Measurements from ENCODE around the gene CMSS1.

The CMSS1 gene

DNA sequence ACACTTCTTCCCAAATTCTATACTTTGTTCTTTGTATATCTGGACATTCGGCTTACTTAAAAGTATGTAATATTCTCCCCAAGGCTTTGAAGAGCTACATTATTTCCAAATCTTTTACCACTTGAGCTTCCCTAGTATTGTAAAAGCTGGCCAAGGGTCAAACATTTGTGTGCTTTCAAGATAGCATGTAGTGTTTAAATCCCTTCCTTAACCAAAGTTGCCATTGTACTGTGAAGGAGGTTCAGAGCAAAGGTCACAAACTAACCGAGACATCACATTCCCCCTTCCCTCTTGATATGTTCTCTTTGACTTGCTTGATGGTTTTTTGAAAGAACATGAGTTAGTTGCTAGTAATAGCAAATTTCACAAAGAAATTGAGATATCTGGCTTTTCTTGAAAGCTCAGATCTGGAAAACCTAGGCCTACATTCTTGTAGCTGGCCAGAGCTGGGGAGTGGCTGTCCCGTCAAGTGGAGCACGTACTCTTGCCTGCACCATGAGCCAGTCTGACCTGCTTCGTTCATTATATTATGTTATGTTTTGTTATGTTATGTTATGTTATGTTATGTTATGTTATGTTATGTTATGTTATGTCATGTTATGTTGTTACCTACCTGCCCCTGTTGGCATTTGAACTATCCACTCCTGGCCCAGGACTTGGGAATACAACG, 236.4 kb downstream of the CMSS1 start:
- no peaks in the 10 kb centered on the region for H3K9me3 ChIP-seq (ENCODE audit: control insufficient read depth, low read length)
- no peak overlapping the region for H3K4me3 ChIP-seq (ENCODE audit: extremely low read depth, insufficient read depth, low read length, poor library complexity, severe bottlenecking)
- no peaks in the 10 kb centered on the region for H3K4me1 ChIP-seq (ENCODE audit: control insufficient read depth, insufficient read depth, low read length, poor library complexity, severe bottlenecking)
- no peaks in the 10 kb centered on the region for H3K36me3 ChIP-seq (ENCODE audit: control insufficient read depth, insufficient read depth, low read length)
- 96 to 100% methylated on average over 3 of the region's 6 CpGs for WGBS, 2 experiments (ENCODE audit: insufficient coverage in 2 of 2)
- H3K27ac ChIP-seq (ENCODE audit: low read depth, low read length, severe bottlenecking), result no peak overlapping the region

DNA sequence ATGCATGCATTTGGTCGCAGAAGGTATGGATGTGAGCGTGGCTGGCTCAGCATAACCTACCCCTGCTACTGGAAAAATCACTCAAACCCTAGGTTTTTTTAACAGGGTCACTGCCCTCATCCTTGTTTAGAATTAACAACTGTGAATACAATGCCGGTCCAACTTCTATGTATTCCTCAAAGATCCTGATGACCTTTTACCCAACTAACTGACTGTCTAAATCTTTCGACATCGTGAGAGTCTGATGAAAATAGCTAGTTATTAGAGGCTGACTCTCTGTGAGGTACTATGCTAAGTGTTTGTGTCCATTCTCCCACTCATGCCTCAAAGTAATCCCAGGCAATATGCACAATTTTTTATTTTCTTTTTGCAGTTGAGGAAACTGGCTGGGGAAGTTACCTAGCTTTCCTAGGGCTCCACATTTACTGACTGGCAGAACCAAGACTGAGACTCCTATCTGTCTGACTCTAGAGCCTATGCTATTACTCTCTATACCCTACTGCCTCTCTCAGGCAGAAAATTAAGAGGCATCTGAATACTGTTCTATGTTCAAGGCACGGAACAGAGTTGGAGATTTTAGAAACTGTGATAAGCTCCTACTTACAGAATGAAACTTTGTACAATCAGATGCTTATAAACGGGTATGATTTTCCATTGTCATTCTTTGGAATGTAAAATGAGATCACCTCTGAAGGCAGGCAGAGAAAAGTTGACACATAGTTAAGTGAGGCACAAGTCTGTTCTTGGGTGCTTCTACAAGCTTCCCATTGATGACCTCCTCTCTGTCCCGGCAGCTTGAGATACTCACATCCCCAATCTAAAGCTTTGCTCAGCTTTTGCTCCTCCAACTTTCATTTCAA, 240.3 kb downstream of the CMSS1 start:
- 91 to 97% methylated on average over 4 to 6 of the region's 8 CpGs for WGBS, 2 experiments (ENCODE audit: insufficient coverage in 2 of 2)

DNA sequence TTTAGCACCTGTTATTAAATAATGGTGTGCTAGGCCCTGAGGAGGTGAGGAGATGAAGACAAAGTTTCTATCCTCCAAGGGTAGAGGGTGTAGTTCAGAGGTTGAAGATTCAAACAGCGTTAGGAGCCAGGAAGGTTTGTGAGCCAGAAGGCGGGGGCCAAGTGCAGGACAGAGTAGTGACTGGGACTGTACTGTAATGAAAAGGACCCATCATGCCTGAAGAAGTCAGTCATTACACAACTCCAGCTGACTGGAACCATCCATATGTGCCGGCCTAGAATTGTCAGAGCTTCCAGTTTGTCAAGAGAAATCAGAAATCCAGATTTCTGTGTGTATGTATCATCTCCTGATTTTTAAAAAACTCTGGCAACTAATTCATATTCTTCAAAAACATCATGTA, 241.8 kb downstream of the CMSS1 start:
- Histone ChIP-seq H3K4me1 (ENCODE audit: control insufficient read depth, insufficient read depth, low read length, poor library complexity, severe bottlenecking) (peaks cover 4% of the 10 kb centered on the region), H3K36me3 (ENCODE audit: control insufficient read depth, insufficient read depth, low read length) (no peaks in the 10 kb centered on the region), H3K27ac (ENCODE audit: low read depth, low read length, severe bottlenecking) (no peak overlapping the region), H3K9me3 (ENCODE audit: control insufficient read depth, low read length) (no peaks in the 10 kb centered on the region), H3K4me3 (ENCODE audit: extremely low read depth, insufficient read depth, low read length, poor library complexity, severe bottlenecking) (no peak overlapping the region)
- 93 to 100% methylated on average over 1 to 2 of the region's 3 CpGs for WGBS, 2 experiments (ENCODE audit: insufficient coverage in 2 of 2)

More for the DNA sequence above, 240.3 kb downstream of the CMSS1 start:
- Histone ChIP-seq H3K27ac (ENCODE audit: low read depth, low read length, severe bottlenecking) (no peak overlapping the region), H3K4me1 (ENCODE audit: control insufficient read depth, insufficient read depth, low read length, poor library complexity, severe bottlenecking) (no peaks in the 10 kb centered on the region), H3K4me3 (ENCODE audit: extremely low read depth, insufficient read depth, low read length, poor library complexity, severe bottlenecking) (no peak overlapping the region), H3K36me3 (ENCODE audit: control insufficient read depth, insufficient read depth, low read length) (no peaks in the 10 kb centered on the region), H3K9me3 (ENCODE audit: control insufficient read depth, low read length) (no peaks in the 10 kb centered on the region)

DNA sequence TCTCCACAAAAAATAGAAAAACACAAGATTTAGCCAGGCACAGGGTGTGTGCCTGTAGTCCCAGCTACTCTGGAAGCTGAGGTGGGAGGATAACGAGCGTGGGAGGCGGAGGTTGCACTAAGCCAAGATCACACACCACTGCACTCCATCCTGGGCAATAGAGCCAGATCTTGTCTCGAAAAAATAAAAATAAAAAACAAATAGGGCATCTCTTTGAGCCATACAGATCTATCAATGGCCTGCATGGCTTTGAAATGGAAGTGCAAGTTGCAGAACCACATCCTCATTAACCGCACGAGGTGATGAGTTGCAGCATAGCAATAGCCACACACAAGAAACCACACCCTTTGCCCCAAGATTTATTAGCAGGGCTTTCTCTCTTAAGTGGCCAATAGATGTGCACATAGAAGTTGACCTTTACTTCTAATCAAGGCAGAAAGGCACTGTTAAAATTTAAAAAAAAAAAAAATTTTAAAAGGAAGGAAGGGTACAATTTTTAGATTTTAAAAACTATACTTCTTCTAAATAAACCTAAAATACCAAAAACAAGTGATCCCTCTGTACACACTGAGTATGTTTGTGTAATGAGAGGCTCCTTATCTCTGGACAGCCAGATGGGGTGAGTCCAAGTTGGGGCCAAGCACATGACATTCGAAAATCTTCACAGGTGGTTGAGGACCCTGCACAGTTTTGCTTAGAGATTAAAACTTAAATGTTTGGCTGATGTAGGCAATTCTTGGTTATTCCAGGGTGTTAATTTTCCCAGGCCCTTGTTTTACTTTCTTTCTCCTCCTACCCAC, 243.2 kb downstream of the CMSS1 start:
- Histone ChIP-seq H3K4me1 (ENCODE audit: control insufficient read depth, insufficient read depth, low read length, poor library complexity, severe bottlenecking) (peaks cover 6% of the 10 kb centered on the region), H3K27ac (ENCODE audit: low read depth, low read length, severe bottlenecking) (no peak overlapping the region), H3K9me3 (ENCODE audit: control insufficient read depth, low read length) (no peaks in the 10 kb centered on the region), H3K36me3 (ENCODE audit: control insufficient read depth, insufficient read depth, low read length) (no peaks in the 10 kb centered on the region), H3K4me3 (ENCODE audit: extremely low read depth, insufficient read depth, low read length, poor library complexity, severe bottlenecking) (no peak overlapping the region)
- WGBS, 2 experiments (ENCODE audit: insufficient coverage in 2 of 2), result 88 to 96% methylated on average over 4 of the region's 7 CpGs

DNA sequence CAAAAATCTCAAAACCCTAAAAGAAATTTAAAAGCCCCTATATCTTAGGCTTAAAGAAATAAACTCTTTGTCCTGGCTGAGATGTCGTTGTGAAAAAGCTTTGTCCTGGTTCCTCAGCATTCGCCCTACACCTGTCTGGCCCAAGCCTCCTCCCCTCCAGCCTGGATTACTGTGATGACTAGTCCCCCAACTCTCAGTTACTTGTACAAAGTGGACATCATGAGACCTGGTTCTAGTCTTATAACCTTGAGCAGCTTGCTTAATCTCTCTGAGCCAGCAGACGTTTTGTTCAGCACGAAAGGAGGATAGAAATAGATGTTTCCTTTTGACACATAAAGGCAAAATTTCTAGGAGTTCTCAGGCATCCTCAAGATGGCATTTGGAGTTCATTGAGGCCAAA, 245.0 kb downstream of the CMSS1 start:
- WGBS, 2 experiments (ENCODE audit: insufficient coverage in 2 of 2), result 95 to 100% methylated on average over 2 to 4 of the region's 4 CpGs
- peaks cover 6% of the 10 kb centered on the region for H3K4me1 ChIP-seq (ENCODE audit: control insufficient read depth, insufficient read depth, low read length, poor library complexity, severe bottlenecking)
- H3K4me3 ChIP-seq (ENCODE audit: extremely low read depth, insufficient read depth, low read length, poor library complexity, severe bottlenecking), result no peak overlapping the region
- no peaks in the 10 kb centered on the region for H3K9me3 ChIP-seq (ENCODE audit: control insufficient read depth, low read length)
- no peaks in the 10 kb centered on the region for H3K36me3 ChIP-seq (ENCODE audit: control insufficient read depth, insufficient read depth, low read length)
- H3K27ac ChIP-seq (ENCODE audit: low read depth, low read length, severe bottlenecking), result no peak overlapping the region

DNA sequence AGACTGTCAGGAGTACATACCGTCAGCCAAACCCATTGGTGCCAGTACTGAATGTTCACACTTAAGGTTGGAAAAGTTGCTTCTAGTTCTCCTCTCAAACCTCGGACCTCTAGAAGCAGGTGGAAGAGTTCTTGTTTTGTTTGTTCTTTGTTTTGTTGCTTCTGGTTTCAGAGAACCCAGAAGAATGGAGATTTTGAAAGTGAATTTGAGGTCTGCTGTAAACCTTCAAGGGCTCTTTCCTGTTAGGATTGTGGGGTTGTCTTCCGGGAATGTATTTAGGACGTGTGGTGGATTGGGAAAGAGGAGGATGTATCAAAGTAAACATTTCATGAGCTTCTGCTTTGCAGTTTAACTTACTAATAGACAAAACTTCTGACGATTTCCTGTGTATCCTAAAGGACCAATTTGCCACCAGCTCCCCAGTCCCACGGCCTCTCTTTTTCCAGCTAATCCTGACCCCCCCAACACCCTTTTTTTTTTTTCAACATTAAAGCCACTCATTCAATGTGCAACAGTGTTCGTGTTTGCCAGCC, 246.3 kb downstream of the CMSS1 start:
- WGBS, 2 experiments (ENCODE audit: insufficient coverage in 2 of 2), result 81 to 100% methylated on average over 4 to 5 of the region's 7 CpGs
- Histone ChIP-seq H3K4me1 (ENCODE audit: control insufficient read depth, insufficient read depth, low read length, poor library complexity, severe bottlenecking) (peaks cover 6% of the 10 kb centered on the region), H3K27ac (ENCODE audit: low read depth, low read length, severe bottlenecking) (no peak overlapping the region), H3K4me3 (ENCODE audit: extremely low read depth, insufficient read depth, low read length, poor library complexity, severe bottlenecking) (no peak overlapping the region), H3K36me3 (ENCODE audit: control insufficient read depth, insufficient read depth, low read length) (no peaks in the 10 kb centered on the region), H3K9me3 (ENCODE audit: control insufficient read depth, low read length) (no peaks in the 10 kb centered on the region)

DNA sequence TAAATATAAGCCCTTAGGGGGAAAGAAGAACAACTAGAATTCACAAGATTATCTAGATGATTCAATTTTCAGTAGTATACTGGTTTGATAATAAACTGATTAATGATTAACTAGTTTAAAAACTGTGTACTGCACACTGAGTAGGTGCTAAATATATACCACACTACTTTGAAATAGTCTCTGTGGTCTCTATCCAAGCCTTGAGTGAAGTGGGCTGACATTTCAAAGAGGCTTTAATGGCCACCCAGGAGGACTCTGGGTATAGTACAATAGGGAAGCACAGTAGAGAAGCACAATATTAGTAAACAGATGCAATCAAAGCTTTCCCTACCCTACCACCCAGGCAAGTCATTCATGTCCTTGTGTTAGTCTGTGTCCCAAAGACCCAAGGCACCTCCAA, 249.9 kb downstream of the CMSS1 start:
- Histone ChIP-seq H3K27ac (ENCODE audit: low read depth, low read length, severe bottlenecking) (no peak overlapping the region), H3K4me1 (ENCODE audit: control insufficient read depth, insufficient read depth, low read length, poor library complexity, severe bottlenecking) (peaks cover 14% of the 10 kb centered on the region), H3K36me3 (ENCODE audit: control insufficient read depth, insufficient read depth, low read length) (no peaks in the 10 kb centered on the region), H3K9me3 (ENCODE audit: control insufficient read depth, low read length) (no peaks in the 10 kb centered on the region), H3K4me3 (ENCODE audit: extremely low read depth, insufficient read depth, low read length, poor library complexity, severe bottlenecking) (no peak overlapping the region)

DNA sequence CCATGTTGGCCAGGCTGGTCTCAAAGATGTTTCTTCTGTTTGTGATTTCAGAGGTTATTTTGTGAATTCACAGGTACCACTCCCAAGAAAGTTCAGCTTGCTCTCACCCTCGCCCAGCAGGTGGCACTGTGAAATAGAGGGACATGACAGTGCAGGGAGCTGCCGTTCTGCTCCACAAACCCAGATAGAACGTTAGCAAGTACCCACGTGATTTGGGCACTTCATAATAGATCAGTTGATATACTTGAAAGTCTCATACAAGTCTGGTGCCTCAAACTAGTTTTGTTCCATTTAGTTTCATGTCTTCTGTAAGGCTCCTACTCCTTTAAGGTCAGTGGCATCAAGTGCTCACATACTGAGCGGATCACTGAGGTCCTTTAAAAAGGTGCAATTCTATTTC, 251.2 kb downstream of the CMSS1 start:
- Histone ChIP-seq H3K4me3 (ENCODE audit: extremely low read depth, insufficient read depth, low read length, poor library complexity, severe bottlenecking) (no peak overlapping the region), H3K4me1 (ENCODE audit: control insufficient read depth, insufficient read depth, low read length, poor library complexity, severe bottlenecking) (peaks cover 26% of the 10 kb centered on the region), H3K9me3 (ENCODE audit: control insufficient read depth, low read length) (no peaks in the 10 kb centered on the region), H3K36me3 (ENCODE audit: control insufficient read depth, insufficient read depth, low read length) (no peaks in the 10 kb centered on the region), H3K27ac (ENCODE audit: low read depth, low read length, severe bottlenecking) (no peak overlapping the region)
- 5 to 100% methylated on average over 1 to 4 of the region's 5 CpGs for WGBS, 2 experiments (ENCODE audit: insufficient coverage in 2 of 2)

DNA sequence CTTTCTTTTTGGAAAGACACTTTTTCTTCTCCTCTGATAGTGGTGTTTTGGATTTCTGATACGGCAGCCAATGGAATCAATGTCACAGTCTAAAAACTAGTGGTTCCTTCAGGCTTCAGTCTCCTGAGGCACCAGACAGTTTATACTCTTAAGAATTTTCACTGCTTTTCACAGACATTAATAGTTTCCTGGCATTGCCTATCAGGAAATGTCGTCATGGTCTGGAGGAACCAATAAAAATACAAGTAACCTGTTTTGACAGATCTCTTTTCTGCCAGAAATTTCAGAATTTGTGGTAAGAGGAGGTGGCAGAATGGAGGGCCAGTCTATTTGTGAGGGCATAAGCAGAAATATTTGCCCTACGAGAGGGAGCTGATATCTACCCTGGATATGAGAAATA, 251.8 kb downstream of the CMSS1 start:
- H3K27ac ChIP-seq (ENCODE audit: low read depth, low read length, severe bottlenecking), result no peak overlapping the region
- H3K4me1 ChIP-seq (ENCODE audit: control insufficient read depth, insufficient read depth, low read length, poor library complexity, severe bottlenecking), result peaks cover 24% of the 10 kb centered on the region
- H3K9me3 ChIP-seq (ENCODE audit: control insufficient read depth, low read length), result no peaks in the 10 kb centered on the region
- no peaks in the 10 kb centered on the region for H3K36me3 ChIP-seq (ENCODE audit: control insufficient read depth, insufficient read depth, low read length)
- WGBS, 2 experiments (ENCODE audit: insufficient coverage in 2 of 2), result 93 to 100% methylated on average over 1 to 2 of the region's 3 CpGs
- H3K4me3 ChIP-seq (ENCODE audit: extremely low read depth, insufficient read depth, low read length, poor library complexity, severe bottlenecking), result no peak overlapping the region

DNA sequence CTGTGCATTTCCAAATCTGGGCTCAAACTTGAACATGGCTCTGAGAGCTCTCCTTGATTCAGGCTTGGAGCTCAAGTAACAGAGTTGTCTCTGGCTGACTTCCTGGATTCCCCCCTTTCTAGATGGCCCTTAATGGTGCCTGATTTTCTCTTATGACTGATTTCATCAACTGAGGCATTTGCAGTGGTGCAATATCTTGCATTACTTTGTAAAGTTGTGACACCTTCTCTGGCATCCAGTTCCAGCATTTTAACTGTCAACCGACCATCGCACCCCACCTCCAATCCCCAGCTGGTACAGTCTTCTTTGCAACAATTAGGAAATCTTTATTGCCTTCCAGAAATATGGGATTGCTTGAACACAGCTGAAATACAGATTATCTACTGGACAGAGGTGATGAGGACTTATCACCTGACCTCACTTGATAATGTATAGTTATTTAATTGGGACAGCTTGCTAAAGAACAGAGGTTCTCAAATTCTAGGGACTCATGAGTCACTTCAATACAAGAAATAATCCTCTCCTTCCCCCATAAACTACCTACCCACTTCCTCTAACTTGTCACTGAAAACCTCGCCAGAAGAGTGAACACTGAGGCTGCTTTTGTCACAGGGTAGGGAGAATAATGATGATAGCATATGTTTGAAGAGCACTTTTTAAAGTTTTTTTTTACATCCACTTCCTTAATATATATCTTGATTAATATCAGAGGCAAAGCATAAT, 254.8 kb downstream of the CMSS1 start:
- peaks cover 42% of the 10 kb centered on the region for H3K4me1 ChIP-seq (ENCODE audit: control insufficient read depth, insufficient read depth, low read length, poor library complexity, severe bottlenecking)
- H3K36me3 ChIP-seq (ENCODE audit: control insufficient read depth, insufficient read depth, low read length), result no peaks in the 10 kb centered on the region
- no peaks in the 10 kb centered on the region for H3K9me3 ChIP-seq (ENCODE audit: control insufficient read depth, low read length)
- 100% methylated on average over 2 of the region's 3 CpGs; no CpG with 5 or more reads in 1 of the 2 experiments for WGBS, 2 experiments (ENCODE audit: insufficient coverage in 2 of 2)
- H3K27ac ChIP-seq (ENCODE audit: low read depth, low read length, severe bottlenecking), result peak overlapping the region; percentile 97
- no peak overlapping the region for H3K4me3 ChIP-seq (ENCODE audit: extremely low read depth, insufficient read depth, low read length, poor library complexity, severe bottlenecking)
